Immature natural killer cell (primary cell): ENCODE measurements around the gene CARHSP1. TPM values are rescaled to one million over a fixed set of nuclear protein-coding genes. Genes with fewer than 3 reads are reported as not detected.

ENCODE experiments used
- DNase-seq, 3 donors: peaks; one replicate each; pipeline ENCODE4 v3.0.0; 2022; ENCODE audit warnings: mixed read lengths in 1 of 3
- H3K27ac Mint-ChIP-seq, 6 donors: one replicate each; pipeline ENCODE4 v1.8.0; 2020; ENCODE audit warnings: mixed read lengths in 6 of 6, mild to moderate bottlenecking in 5 of 6, inconsistent platforms in 4 of 6, moderate library complexity in 3 of 6
- H3K27me3 Mint-ChIP-seq, 3 donors: one replicate each; pipeline ENCODE4 v1.8.0; 2020 to 2021; ENCODE audit warnings: low read depth in 3 of 3, mild to moderate bottlenecking in 3 of 3, mixed read lengths in 3 of 3, moderate library complexity in 3 of 3, inconsistent platforms in 1 of 3
- H3K36me3 Mint-ChIP-seq, 3 donors: one replicate each; pipeline ENCODE4 v1.8.0; 2020; ENCODE audit warnings: mixed read lengths in 3 of 3, inconsistent platforms in 2 of 3, mild to moderate bottlenecking in 2 of 3
- H3K4me1 Mint-ChIP-seq, 2 donors: one replicate each; pipeline ENCODE4 v1.8.0; 2020; ENCODE audit warnings: inconsistent platforms in 2 of 2, mild to moderate bottlenecking in 2 of 2, mixed read lengths in 2 of 2, moderate library complexity in 1 of 2
- H3K4me3 Mint-ChIP-seq, 5 donors: one replicate each; pipeline ENCODE4 v1.8.0; 2020; ENCODE audit warnings: mild to moderate bottlenecking in 5 of 5, mixed read lengths in 5 of 5, inconsistent platforms in 3 of 5, moderate library complexity in 3 of 5
- H3K9me3 Mint-ChIP-seq, 6 donors: one replicate each; pipeline ENCODE4 v1.8.0; 2020; ENCODE audit warnings: mild to moderate bottlenecking in 6 of 6, mixed read lengths in 6 of 6, inconsistent platforms in 4 of 6, moderate library complexity in 3 of 6
- polyA plus RNA-seq, 3 donors: library from polyadenylated mRNA; unstranded; fragments of 300-500 nt; fragmentation: Illumina TruSeq; gene quantifications; one replicate each; pipeline ENCODE4 v1.2.3, GENCODE V29; 2021

CARHSP1 gene
- polyA plus RNA-seq, 3 donors from 2014 or later = 83.0 to 96.8 (median 92.9) TPM

DNA sequence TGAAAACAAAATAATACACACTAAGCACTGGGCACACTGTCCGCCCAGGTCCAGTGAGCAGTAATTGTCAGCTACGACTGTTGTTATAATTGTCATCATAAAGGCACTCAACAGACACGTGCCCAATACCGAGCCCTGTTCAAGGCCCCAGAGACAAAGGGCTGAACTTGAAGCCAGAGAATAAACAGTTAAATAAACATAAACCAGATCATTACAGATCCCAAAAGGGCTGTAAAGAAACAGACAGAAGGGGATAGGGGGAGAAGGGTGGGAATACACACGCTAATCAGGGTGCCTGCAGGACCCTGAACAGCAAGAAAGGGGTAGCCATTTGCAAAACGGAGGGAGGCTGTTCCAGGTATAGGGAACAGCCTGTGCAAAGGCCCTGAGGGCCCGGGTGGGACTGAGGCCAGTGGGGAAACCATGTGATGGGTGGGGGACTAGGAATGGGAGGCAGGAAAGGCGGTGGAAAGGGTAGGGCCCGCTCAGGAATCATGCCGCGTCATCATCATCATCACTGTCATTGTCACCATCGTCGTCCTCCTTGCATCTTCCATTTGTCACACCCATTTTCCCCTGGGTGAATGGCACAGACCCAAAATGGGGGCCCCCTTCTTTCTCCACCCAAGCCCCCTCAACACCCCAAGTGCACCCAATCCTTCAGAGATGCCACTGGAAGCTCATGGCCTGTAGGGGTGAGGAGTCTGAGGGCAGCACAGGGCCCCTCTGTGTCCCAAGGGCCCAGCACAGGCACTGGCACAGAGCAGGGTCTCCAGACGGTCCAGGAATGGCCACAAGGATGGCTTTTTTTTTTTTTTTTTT lies 6.3 kb downstream of the CARHSP1 start:
- peaks cover 0 to 2% (median 2%) of the 10 kb centered on the region in 3 donors for H3K27me3 Mint-ChIP-seq
- H3K27ac Mint-ChIP-seq = peak overlapping the region in 4 of 6 donors; percentile 23 to 57 (median 42)
- H3K4me3 Mint-ChIP-seq = no peak overlapping the region
- H3K36me3 Mint-ChIP-seq = no peaks in the 10 kb centered on the region
- no peak for DNase-seq
- H3K4me1 Mint-ChIP-seq = peaks cover 39 to 55% of the 10 kb centered on the region in 2 donors
- H3K9me3 Mint-ChIP-seq = no peaks in the 10 kb centered on the region

DNA sequence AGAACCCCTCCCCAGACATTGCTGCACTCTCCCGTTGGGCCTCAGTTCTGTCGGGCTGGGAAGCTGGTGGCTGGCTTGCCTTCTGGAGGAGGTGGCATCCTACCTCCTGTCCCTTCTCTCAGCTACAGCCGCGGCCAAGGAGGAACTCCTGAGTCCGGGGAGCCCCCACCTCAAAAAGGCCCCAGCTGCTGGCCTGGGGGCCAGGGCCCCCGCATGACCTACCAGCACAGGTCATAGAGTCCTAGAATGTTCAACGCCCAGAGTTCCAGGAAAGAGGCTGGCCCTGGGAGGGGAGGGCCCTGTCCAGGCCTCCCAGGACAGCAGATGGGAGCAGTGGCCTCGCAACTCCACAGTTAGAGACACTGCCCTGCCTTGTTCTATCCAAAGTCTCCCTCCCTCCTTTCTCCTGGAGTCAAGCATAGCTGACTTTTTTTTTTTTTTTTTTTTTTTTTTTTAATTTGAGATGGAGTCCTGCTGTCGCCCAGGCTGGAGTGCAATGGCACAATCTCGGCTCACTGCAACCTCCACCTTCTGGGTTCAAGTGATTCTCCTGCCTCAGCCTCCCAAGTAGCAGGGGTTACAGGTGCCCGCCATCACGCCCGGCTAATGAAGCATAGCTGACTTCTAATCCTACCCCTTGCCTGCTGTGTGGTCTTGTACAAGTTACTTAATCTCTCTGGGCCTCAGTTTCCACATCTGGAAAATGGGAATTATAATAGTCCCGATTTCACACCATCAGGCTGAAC lies 7.1 kb downstream of the CARHSP1 start:
- no peak for DNase-seq
- Mint-ChIP-seq H3K4me3 (no peak overlapping the region), H3K36me3 (peaks cover 0 to 3% (median 0%) of the 10 kb centered on the region in 3 donors), H3K27ac (peak overlapping the region in 3 of 6 donors; percentile 23 to 57 (median 55)), H3K27me3 (no peaks in the 10 kb centered on the region), H3K9me3 (no peaks in the 10 kb centered on the region), H3K4me1 (peaks cover 36 to 52% of the 10 kb centered on the region in 2 donors)

DNA sequence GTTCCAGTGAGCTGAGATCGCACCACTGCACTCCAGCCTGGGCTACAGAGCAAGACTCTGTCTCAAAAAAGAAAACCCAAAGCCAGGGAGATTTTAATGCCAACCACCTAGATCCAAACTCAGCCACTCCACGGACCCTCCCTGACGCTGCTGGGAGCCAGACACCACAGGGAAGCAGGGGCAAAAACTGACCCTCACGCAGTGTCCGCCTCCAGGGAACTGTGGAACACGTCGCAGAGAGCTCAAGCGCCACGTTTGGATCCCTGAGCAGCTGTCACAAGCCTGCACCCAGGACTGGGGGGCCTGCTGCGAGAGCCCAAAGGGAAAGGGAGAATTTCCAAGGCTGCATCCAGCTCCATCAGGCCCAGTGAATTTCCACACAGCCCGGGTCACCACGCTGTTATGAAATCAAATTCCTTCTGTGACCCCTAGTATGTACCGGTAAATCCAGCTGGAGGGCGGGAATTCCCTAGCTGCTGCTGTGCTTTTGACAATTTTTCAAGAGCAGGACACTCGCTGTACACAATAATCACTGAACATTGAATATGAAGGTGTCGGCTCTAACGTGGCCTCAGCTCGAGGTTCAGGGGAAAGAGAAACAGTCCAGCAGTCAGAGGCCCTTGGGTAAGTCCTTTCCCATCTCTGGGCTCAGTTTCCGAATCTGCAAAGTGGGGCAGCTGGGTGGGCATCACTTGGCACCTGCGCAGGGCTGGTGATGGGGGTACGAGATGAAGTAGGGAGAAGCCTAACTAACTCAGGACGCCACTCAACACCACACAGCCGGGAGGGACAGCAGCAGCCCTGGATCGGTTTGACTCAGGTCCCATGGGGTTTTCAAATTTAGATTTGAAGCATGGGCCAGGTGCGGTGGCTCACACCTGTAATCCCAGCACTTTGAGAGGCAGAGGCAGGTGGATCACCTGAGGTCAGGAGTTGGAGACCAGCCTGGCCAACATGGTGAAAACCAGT lies 8.6 kb downstream of the CARHSP1 start:
- Mint-ChIP-seq H3K27ac (peak overlapping the region in 1 of 6 donors; percentile 34), H3K27me3 (peaks cover 0 to under 1% (median 0%) of the 10 kb centered on the region in 3 donors), H3K36me3 (peaks cover 0 to 13% (median 4%) of the 10 kb centered on the region in 3 donors), H3K4me1 (peaks cover 24 to 42% of the 10 kb centered on the region in 2 donors), H3K4me3 (no peak overlapping the region), H3K9me3 (no peaks in the 10 kb centered on the region)
- no peak for DNase-seq

DNA sequence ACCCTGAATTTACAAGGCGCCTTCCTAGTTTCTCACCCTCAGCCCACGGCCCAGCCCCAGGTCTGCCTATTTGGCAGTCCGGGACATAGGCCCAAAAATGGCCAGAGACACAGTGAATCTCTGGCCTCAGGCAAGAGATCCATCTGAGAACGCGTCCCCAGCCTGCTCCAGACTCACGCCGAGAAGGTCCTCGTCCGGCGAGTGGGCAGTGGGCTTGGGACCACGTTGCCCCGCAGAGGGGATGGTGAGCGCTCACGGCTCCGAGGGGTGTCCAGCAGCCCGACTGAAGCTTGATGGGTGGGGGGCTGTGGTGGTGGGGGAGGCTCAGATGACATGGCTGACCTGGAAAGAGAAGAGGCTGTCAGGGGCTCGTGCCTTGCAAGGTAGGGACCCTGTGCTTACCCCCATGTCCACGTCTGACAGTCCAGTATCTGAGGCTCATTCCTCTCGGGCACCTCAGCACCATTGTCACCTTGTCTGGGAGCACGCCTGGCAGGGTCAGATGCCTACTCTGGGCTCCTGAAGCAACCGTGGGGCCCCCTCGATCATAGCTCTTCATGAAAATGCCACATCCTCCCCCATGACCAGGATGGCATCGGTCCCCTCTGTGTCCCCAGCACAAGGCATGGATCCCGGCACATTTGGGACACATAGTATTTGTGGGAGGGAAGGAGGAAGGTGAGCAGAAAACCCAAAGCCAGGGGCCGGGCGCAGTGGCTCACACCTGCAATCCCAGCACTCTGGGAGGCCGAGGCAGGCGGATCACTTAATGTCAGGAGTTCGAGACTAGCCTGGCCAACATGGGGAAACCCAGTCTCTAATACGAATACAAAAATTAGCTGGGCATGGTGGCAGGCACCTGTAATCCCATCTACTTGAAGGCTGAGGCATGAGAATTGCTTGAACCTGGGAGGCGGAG lies 9.6 kb downstream of the CARHSP1 start:
- H3K27me3 Mint-ChIP-seq = peaks cover 0 to 2% (median 0%) of the 10 kb centered on the region in 3 donors
- H3K4me1 Mint-ChIP-seq = peaks cover 16 to 33% of the 10 kb centered on the region in 2 donors
- no peaks in the 10 kb centered on the region for H3K9me3 Mint-ChIP-seq
- H3K27ac Mint-ChIP-seq = peak overlapping the region in 1 of 6 donors; percentile 55
- H3K36me3 Mint-ChIP-seq = peaks cover 0 to 16% (median 4%) of the 10 kb centered on the region in 3 donors
- no peak overlapping the region for H3K4me3 Mint-ChIP-seq
- no peak for DNase-seq

DNA sequence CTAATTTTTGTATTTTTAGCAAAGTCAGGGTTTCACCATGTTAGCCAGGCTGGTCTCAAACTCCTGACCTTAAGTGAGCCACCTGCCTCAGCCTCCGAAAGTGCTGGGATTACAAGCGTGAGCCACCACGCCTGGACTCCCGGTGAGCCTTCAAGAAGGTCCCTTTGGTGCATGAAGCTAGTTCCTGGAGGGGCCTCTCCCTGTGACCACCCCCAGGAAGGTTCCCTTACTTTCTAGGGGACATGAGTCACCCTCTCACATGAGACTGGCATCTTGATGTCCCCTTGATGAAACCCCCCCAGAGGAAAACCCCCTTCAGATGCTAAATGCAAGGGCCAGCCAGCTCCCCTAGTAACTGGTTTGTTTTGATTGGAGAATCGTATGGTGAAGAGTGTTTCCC lies 12.8 kb downstream of the CARHSP1 start:
- peaks cover 0 to 7% (median 3%) of the 10 kb centered on the region in 3 donors for H3K27me3 Mint-ChIP-seq
- no peak overlapping the region for H3K4me3 Mint-ChIP-seq
- peaks cover 4 to 23% (median 5%) of the 10 kb centered on the region in 3 donors for H3K36me3 Mint-ChIP-seq
- peak overlapping the region in 5 of 6 donors; percentile 6 to 76 (median 48) for H3K27ac Mint-ChIP-seq
- peaks cover 13 to 33% of the 10 kb centered on the region in 2 donors for H3K4me1 Mint-ChIP-seq
- H3K9me3 Mint-ChIP-seq = no peaks in the 10 kb centered on the region
- DNase-seq = no peak

DNA sequence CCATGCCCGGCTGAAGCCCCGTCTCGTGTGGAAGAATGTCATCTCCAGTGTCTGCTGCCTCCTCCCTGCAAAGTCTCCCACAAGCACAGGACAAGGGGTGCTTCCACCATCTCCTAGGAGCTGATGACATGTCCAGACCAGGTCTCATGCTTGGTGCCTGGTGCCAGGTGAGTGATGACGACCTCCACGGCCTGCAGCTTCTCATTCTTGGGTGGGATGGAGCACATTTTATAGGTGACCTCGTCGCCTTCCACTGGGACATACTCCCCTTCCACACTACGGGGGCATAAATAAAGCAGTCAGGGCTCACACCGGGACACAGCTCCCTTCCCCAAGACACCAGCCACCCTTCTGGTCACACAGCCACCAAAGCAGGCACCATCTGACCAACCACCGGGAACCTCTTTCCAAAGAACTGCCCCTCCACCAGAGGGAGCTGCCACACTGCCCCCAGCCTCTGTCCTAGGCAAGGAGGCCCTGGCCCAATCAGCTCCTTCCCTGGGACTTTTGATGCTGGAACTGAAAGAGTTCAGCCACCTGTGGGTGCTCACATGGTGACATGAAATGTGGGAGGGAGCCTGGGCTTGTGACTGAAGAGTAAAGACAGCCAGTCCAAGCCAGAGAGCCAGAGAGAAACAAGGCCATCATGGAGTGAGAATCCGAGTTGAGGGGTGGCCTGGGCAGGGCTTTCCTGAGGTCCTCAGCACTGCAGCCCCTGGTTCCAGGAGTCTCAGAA lies 13.6 kb downstream of the CARHSP1 start:
- Mint-ChIP-seq H3K36me3 (peaks cover 4 to 23% (median 5%) of the 10 kb centered on the region in 3 donors), H3K4me1 (peaks cover 20 to 40% of the 10 kb centered on the region in 2 donors), H3K27me3 (peaks cover 0 to 7% (median 3%) of the 10 kb centered on the region in 3 donors), H3K27ac (peak overlapping the region in 4 of 6 donors; percentile 14 to 49 (median 26)), H3K4me3 (no peak overlapping the region), H3K9me3 (no peaks in the 10 kb centered on the region)
- DNase-seq = no peak

DNA sequence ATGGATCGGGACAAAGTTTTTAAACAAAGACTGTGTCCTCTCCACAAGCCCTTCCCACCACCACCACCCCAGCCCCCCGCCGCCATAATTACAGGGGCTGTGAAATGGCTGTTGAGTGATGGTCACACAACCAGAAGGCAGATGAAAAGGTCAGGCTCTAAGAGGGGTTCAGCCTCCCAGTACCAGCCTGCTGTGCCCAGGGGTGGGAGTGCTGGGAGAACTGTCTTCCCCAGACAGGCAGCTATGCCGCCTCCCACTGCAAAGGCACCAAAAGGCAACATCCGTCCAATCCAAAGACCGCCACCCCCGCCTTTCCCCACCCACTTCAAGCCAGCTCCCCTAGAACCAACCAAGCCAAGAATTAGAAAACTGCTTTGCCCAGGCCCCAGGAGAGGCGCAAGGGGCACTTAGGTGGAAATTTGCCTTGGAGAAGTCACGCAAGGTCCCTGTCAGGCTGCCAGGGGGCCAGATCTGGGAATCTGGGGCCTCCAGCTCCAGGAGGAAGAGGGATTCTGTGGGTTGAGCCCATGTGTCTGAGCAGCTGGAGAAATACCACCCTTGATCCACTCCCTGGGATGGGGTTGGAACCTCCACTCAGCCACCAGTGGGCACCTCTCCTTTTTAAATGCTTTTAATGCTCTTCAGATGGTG lies 14.4 kb downstream of the CARHSP1 start:
- Mint-ChIP-seq H3K9me3 (no peaks in the 10 kb centered on the region), H3K36me3 (peaks cover 4 to 29% (median 5%) of the 10 kb centered on the region in 3 donors), H3K4me3 (no peak overlapping the region), H3K27ac (no peak overlapping the region), H3K27me3 (peaks cover 0 to 7% (median 3%) of the 10 kb centered on the region in 3 donors), H3K4me1 (peaks cover 24 to 39% of the 10 kb centered on the region in 2 donors)
- no peak for DNase-seq

DNA sequence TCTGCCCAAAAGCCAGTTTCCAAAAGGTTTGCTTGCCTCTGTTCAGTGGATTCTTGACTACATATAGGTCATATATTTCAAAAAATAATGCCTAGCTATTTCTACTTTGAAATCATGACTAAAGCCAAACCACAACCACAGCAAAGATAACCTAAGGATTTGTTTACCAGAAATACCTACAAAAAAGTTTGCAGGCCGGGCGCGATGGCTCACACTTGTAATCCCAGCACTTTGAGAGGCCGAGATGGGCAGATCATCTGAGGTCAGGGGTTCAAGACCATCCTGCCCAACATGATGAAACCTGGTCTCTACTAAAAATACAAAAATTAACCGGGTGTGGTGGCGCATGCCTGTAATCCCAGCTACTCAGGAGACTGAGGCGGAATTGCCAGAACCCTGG lies 15.2 kb downstream of the CARHSP1 start:
- Mint-ChIP-seq H3K27me3 (peaks cover 0 to 7% (median 3%) of the 10 kb centered on the region in 3 donors), H3K4me3 (no peak overlapping the region), H3K4me1 (peaks cover 21 to 36% of the 10 kb centered on the region in 2 donors), H3K9me3 (no peaks in the 10 kb centered on the region), H3K36me3 (peaks cover 4 to 33% (median 5%) of the 10 kb centered on the region in 3 donors), H3K27ac (peak overlapping the region in 2 of 6 donors; percentile 40 to 43)
- no peak for DNase-seq

DNA sequence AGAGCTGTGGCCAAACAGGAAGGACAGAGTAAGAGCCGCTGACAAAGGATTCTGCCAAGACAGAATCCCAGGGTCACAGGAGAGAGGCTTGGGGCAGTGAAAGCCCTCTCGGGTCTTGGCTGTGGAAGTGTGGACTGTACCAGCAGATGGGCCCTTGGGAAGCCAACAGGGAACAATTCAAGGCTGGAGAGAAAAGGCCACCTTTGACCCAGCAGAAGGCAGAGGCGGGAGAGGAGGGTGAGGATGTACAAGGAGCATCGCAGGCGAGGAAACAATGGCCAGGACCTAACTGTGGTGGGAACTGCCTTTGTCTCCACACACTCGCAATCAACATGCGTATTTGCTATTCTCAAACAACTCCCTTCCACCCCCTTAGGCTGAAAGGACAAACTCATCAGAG lies 15.7 kb downstream of the CARHSP1 start:
- Mint-ChIP-seq H3K36me3 (peaks cover 4 to 33% (median 5%) of the 10 kb centered on the region in 3 donors), H3K27me3 (peaks cover 0 to 7% (median 3%) of the 10 kb centered on the region in 3 donors), H3K9me3 (no peaks in the 10 kb centered on the region), H3K27ac (peak overlapping the region in 5 of 6 donors; percentile 19 to 74 (median 40)), H3K4me3 (no peak overlapping the region), H3K4me1 (peaks cover 20 to 36% of the 10 kb centered on the region in 2 donors)
- no peak for DNase-seq

DNA sequence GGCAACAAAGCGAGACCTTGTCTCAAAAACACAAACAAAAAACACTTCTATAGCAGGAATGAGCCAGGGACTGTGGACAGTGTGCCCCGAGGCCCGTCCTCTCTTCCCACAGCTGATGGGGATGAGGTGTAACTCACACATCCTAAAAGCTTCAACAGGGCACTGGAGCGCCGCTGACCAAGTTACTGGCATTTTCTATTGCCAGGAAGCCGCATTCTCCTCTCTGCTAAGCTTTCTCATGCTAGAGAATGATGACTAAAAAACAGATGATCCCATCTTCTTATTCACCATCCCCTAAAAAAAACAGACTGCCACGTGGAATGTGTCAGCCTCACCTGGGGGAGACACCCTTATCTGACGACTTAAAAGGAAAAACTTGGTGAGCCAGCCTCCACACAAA lies 16.3 kb downstream of the CARHSP1 start:
- no peak for DNase-seq
- Mint-ChIP-seq H3K4me3 (no peak overlapping the region), H3K4me1 (peaks cover 18 to 36% of the 10 kb centered on the region in 2 donors), H3K36me3 (peaks cover 4 to 33% (median 5%) of the 10 kb centered on the region in 3 donors), H3K27ac (peak overlapping the region in 5 of 6 donors; percentile 19 to 74 (median 39)), H3K9me3 (no peaks in the 10 kb centered on the region), H3K27me3 (peaks cover 0 to 7% (median 3%) of the 10 kb centered on the region in 3 donors)

DNA sequence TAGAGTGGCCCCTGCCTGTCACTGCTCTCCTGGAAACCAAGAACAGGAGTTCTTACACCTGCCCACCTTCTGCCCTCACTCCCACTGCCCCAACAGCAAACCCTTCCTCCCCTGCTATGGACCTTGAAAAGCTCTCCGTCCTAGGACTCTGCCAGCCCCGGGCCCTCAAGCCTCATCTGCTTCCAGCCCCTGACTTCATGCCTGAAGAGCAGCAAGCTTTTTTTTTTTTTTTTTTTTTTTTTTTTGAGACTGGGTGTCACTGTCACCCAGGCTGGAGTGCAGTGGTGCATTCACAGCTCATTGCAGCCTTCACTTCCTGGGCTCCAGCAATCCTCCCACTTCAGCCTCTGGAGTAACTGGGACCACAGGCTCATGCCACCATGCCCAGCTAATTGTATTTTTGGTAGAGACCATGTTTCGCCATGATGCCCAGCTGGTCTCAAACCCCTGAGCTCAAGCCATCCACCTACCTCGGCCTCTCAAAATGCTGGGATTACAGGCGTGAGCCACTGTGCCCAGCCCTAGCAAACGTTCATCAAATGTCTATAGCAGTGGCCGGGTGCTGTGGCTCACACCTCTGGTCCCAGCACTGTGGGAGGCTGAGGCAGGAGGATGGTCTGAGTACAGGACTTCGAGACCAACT lies 16.9 kb downstream of the CARHSP1 start:
- no peak overlapping the region for H3K4me3 Mint-ChIP-seq
- H3K27ac Mint-ChIP-seq = peak overlapping the region in 5 of 6 donors; percentile 63 to 80 (median 74)
- H3K4me1 Mint-ChIP-seq = peaks cover 17 to 35% of the 10 kb centered on the region in 2 donors
- peaks cover 4 to 31% (median 5%) of the 10 kb centered on the region in 3 donors for H3K36me3 Mint-ChIP-seq
- no peaks in the 10 kb centered on the region for H3K9me3 Mint-ChIP-seq
- H3K27me3 Mint-ChIP-seq = peaks cover 2 to 7% (median 3%) of the 10 kb centered on the region in 3 donors
- DNase-seq = no peak
